Stomach (tissue), 4 donors: ENCODE data around the gene KCNJ13.

Experiments used
- CTCF ChIP-seq, 7 experiments: fragments of 450-650 bp in 4 of 7; fragments of 200-600 bp in 3 of 7; sonication (generic) in 3 of 7; IDR thresholded peaks; one replicate each; pipeline ENCODE4 v1.5.1; 2016 to 2019; ENCODE audit warnings: antibody characterized with exemption in 7 of 7, control low read depth in 2 of 7, mild to moderate bottlenecking in 1 of 7
- EP300 ChIP-seq: sonication (generic); formaldehyde crosslinking; IDR thresholded peaks from one replicate; pipeline ENCODE4 v1.6.1; 2017; ENCODE audit warnings: antibody characterized with exemption
- POLR2A ChIP-seq, 4 donors: fragments of 450-650 bp; IDR thresholded peaks; one replicate each; pipeline ENCODE4 v1.6.1; 2016; ENCODE audit warnings: antibody characterized with exemption in 4 of 4, control low read depth in 2 of 4, mild to moderate bottlenecking in 1 of 4, moderate library complexity in 1 of 4

- TF ChIP-seq CTCF (IDR thresholded peaks at IDR 0.05) (no peak), POLR2A (IDR thresholded peaks at IDR 0.05) (no peak), EP300 (no peak)
These were observed 3.8 kb downstream of the KCNJ13 start for GRCh38 chr2:232772531-232772930.
